Brain pericyte (primary cell): ENCODE results near the gene UQCR10.

Experiments used
- DNase-seq: peaks from one replicate; pipeline ENCODE4 v3.0.0-alpha.2; 2012; ENCODE audit warnings: low read depth, low spot score

UQCR10 gene

GRCh38 chr22:29798318-29798717 is 31.1 kb downstream of the UQCR10 start:
- DNase-seq, result no peak

DNA sequence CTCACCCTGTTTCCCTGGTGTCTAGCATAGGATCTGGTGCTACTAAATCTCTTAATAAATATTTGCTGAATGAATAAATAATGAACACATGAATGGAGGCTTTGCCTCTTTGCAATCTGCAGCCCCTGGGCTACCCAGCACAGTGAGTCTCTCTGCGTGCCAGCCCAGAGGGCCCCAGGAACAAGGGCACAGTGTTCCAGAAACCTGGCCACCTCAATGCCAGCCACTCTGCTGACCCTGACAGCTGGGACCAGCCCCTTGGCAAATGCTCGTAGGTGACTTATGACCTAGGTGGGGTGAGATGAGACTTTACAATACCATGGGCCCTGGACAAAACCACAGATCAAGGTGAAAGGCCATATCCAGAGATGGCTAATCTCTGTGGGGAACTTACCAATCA is 31.6 kb downstream of the UQCR10 start:
- no peak for DNase-seq

- peak; percentile 17 for DNase-seq
Measured at GRCh38 chr22:29799217-29799680, 32.1 kb downstream of the UQCR10 start.

DNA sequence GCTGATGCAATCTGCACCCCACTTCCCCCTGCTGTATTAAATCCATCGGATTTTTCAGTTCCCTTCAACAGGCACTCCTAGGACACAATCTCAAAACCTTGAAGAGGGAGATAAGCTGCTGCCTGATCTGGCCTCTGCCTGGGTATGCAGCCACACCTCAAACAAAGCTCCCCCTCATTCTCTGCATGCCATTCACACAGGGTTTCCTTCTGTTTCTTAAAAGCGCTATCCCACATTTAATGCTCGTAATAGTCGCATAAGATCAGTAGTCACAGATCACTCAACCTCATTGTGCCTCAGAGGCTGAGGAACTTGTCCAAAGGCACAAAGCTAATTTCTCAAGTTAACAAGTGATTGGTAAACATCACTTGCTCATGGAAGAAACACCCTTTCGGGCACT is 34.0 kb downstream of the UQCR10 start:
- no peak for DNase-seq

GRCh38 chr22:29801796-29802195 is 34.6 kb downstream of the UQCR10 start:
- DNase-seq, result no peak

- DNase-seq, result no peak
Measured at GRCh38 chr22:29803190-29803589, 36.0 kb downstream of the UQCR10 start.

GRCh38 chr22:29804985-29805384 is 37.8 kb downstream of the UQCR10 start:
- DNase-seq, result no peak

- no peak for DNase-seq
Measured at GRCh38 chr22:29806196-29806595, 39.0 kb downstream of the UQCR10 start.

GRCh38 chr22:29810216-29810615 is 43.0 kb downstream of the UQCR10 start:
- no peak for DNase-seq

- no peak for DNase-seq
Measured at GRCh38 chr22:29811377-29811776, 44.2 kb downstream of the UQCR10 start.

- no peak for DNase-seq
Measured at GRCh38 chr22:29813126-29813525, 46.0 kb downstream of the UQCR10 start.

DNA sequence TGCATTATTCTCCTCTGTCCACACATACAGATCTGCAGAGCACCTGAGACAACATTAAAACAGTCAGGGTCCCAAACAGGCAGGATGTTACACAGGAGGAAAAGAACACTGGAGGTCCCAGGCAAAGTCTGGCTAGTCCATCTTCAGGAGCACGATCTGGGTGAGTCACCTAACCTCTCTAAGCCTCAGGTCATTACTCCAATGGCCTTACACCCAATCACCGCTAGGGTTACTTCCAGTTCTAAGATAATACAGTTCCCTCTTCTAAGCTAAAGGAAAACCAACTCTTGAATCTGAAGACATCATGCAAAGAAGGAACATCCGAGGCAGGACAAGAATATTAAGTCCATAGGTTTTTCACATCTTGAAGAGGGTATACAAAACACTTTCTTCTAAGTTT is 46.4 kb downstream of the UQCR10 start:
- DNase-seq, result no peak

DNA sequence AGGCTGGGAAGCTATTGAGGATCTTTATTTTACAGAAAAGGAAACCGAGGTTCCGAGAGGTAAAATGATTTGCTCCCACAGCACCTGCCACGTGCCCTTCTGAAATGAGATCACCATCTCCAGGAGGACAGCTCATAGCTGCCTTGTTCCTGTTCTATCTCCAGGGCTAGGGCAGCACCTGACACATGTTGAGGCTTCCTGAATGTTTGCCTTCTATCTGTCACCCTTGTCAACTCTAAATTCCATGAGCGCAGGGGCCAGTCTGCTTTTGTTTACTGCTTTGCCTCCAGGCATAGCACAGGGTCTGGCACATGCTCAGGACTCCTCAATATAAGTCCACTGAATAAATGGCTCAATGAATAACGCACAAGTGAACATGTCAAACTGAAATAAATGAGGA is 46.8 kb downstream of the UQCR10 start:
- DNase-seq, result no peak

GRCh38 chr22:29815580-29815979 is 48.4 kb downstream of the UQCR10 start:
- DNase-seq, result no peak

DNA sequence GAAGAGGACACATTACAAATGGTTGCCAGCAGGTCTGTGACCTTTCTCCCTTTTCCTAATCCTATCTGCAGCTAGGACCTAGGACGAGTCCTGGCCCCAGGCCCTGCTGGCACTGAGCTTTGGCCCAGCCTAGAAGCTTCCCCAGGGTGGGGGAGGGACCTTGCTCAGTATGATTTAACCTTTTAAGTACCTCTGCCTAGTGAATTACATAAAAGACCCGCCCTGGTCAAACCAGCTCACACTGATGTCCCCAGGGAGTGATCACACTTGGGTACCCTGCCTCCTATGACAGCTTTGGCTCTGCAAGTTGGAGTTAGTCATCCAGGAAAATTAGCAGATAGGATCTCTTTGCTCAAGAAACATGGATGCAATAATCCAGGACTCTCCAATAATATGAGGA is 49.0 kb downstream of the UQCR10 start:
- no peak for DNase-seq

GRCh38 chr22:29816539-29816938 is 49.4 kb downstream of the UQCR10 start:
- no peak for DNase-seq

DNA sequence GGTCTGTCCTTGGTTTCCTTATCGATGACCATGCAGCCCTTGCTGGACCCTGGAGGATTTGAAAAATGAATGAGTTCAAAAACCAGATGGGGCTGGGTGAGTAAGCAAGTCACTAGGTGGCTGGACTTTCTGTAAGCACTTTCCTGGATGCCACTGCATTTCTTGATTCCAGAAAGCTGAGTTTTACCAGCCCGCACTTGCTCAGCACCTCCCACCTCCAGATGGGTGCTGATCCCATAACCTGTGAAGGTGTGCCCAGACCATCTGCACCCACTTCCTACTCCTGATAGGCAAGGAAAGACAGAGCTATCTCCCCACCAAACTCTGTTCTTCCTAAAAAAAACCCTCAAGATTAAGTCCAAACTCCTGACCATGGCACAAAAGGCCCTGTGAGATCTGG is 49.8 kb downstream of the UQCR10 start:
- DNase-seq, result no peak

DNA sequence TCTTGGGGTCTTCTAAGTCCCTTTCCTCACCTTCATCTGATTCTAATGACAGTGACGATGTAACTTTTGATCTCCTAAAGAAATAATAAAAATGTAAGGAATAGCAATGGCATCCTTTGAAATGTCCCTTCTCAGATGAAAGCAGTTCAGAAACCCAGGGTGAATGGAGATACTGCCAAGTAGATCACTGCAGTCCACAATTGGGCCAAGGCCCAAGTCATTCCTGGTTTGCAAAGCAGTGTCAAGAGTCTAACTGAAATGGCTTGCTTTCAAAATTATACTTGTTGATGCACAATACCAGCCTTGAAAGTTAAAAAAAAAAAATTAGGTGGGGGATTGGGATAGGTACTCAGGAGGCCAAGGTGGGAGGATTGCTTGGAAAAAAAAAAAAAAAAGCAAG is 50.6 kb downstream of the UQCR10 start:
- no peak for DNase-seq

DNA sequence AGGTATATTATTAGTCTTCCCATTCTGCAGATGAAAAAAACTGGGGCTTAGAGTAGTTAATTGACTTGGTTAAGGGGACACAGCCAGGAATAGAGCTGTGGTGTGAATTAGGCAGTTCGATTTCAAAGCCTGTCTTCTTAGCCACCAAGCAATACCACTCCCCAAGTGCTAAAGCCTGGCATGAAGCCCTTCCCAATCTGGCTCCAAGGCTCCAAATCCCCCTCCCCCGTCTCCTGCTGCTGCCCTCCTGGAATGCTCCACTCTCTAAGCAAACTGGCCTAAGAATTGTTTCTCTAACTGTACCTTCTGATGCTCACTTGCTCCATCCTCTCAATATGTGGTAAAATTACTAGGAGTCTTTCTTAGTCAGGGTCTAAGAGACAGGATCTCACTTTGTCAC is 52.3 kb downstream of the UQCR10 start:
- no peak for DNase-seq
